Smooth muscle cell (in vitro differentiated cells): Measurements from ENCODE around the gene DHRS2. TPM values are rescaled to one million over a fixed set of nuclear protein-coding genes. Genes with fewer than 3 reads are reported as not detected.
"Not testable (repeated sequence)": the region's sequence is repeated elsewhere in the genome, so short reads cannot be mapped to it uniquely, and the experiment has no call there.

Source experiments
- DNase-seq: peaks from one replicate; lab custom pipeline; 2025; ENCODE audit not compliant: unreplicated experiment; lab: John Stamatoyannopoulos, UW
- H2AFZ ChIP-seq: fragments of 200-600 bp; sonication (generic); 2 replicates; pipeline ENCODE4 v1.6.0; 2016; ENCODE audit warnings: antibody characterized with exemption, low read depth, mild to moderate bottlenecking
- H3F3A ChIP-seq: fragments of 200-600 bp; sonication (generic); 2 replicates; pipeline ENCODE4 v1.6.0; 2017; ENCODE audit warnings: antibody characterized with exemption, low read depth
- H3K27ac ChIP-seq: fragments of 200-600 bp; sonication (generic); 2 replicates; pipeline ENCODE4 v1.5.1; 2016; ENCODE audit warnings: low read depth, mild to moderate bottlenecking
- H3K27me3 ChIP-seq: fragments of 200-600 bp; sonication (generic); 2 replicates; pipeline ENCODE4 v1.6.1; 2016; ENCODE audit warnings: low read depth, mild to moderate bottlenecking
- H3K36me3 ChIP-seq: fragments of 200-600 bp; sonication (generic); 2 replicates; pipeline ENCODE4 v1.5.1; 2016; ENCODE audit warnings: low read depth
- H3K4me1 ChIP-seq: fragments of 200-600 bp; sonication (generic); 2 replicates; pipeline ENCODE4 v1.5.1; 2016; ENCODE audit warnings: low read depth
- H3K4me2 ChIP-seq: fragments of 200-600 bp; sonication (generic); 2 replicates; pipeline ENCODE4 v1.6.0; 2016; ENCODE audit warnings: mild to moderate bottlenecking
- H3K4me3 ChIP-seq: fragments of 200-600 bp; sonication (generic); 2 replicates; pipeline ENCODE4 v1.5.1; 2016; ENCODE audit warnings: mild to moderate bottlenecking
- H3K79me2 ChIP-seq: fragments of 200-600 bp; sonication (generic); 2 replicates; pipeline ENCODE4 v1.6.0; 2016; ENCODE audit warnings: low read depth, mild to moderate bottlenecking
- H3K9ac ChIP-seq: fragments of 200-600 bp; sonication (generic); 2 replicates; pipeline ENCODE4 v1.6.0; 2016; ENCODE audit warnings: low read depth
- H3K9me3 ChIP-seq: fragments of 200-600 bp; sonication (generic); replicated peaks from 2 replicates; pipeline ENCODE4 v1.5.1; 2016; ENCODE audit warnings: low read depth
- H4K20me1 ChIP-seq: fragments of 200-600 bp; sonication (generic); 2 replicates; pipeline ENCODE4 v1.6.0; 2016; ENCODE audit warnings: low read depth
- CTCF ChIP-seq: fragments of 200-600 bp; sonication (generic); IDR thresholded peaks from 2 replicates; pipeline ENCODE4 v1.5.1; 2017; ENCODE audit warnings: borderline replicate concordance, mild to moderate bottlenecking, antibody characterized with exemption; ENCODE audit not compliant: insufficient read depth, poor library complexity, severe bottlenecking
- WGBS: methylation state at CpG from one replicate; pipeline ENCODE4 v1.1.7; 2016; ENCODE audit warnings: low lambda C conversion rate; 5-methylcytosine and 5-hydroxymethylcytosine counted together
- polyA plus RNA-seq: library from polyadenylated mRNA; unstranded; fragments of >200 nt; fragmentation: Nextera tagmentation; extraction: Ambion mirVana; gene quantifications from 2 replicates; pipeline ENCODE4 v1.2.1, GENCODE V29; 2016
- total RNA-seq: library from RNA; depleted of rRNA; stranded (reverse); fragments of >200 nt; gene quantifications from 2 replicates; pipeline ENCODE4 v1.2.3, GENCODE V29; 2014

Gene DHRS2
- total and polyA plus RNA-seq, 2 experiments from 2014 or later, result 0.36 to 1.4 TPM

GRCh38 chr14:23631702-23632460 lies 4.3 kb upstream of the DHRS2 start:
- no peaks in the 10 kb centered on the region for H3K9me3 ChIP-seq
- H3K4me1 ChIP-seq, result peaks cover 4% of the 10 kb centered on the region
- no peak overlapping the region for H3K27ac ChIP-seq
- 30% methylated on average over 8 of the region's 8 CpGs for WGBS
- H3K4me2 ChIP-seq, result peak overlapping the region; percentile 62
- H3K4me3 ChIP-seq, result peak overlapping the region; percentile 15
- no peaks in the 10 kb centered on the region for H3K27me3 ChIP-seq
- no peaks in the 10 kb centered on the region for H3K79me2 ChIP-seq
- peak; percentile 86 for TF ChIP-seq CTCF
- H4K20me1 ChIP-seq, result no peaks in the 10 kb centered on the region
- H3F3A ChIP-seq, result no peaks in the 10 kb centered on the region
- DNase-seq, result peak; percentile 44
- H3K9ac ChIP-seq, result no peak overlapping the region
- no peaks in the 10 kb centered on the region for H3K36me3 ChIP-seq
- peak overlapping the region; percentile 74 for H2AFZ ChIP-seq

- Histone ChIP-seq H3K4me3 (no peak overlapping the region), H3K4me1 (peaks cover 4% of the 10 kb centered on the region), H3K27me3 (no peaks in the 10 kb centered on the region), H3K79me2 (no peaks in the 10 kb centered on the region), H2AFZ (peak overlapping the region; percentile 74), H3K9ac (no peak overlapping the region), H4K20me1 (no peaks in the 10 kb centered on the region), H3K27ac (no peak overlapping the region), H3K36me3 (no peaks in the 10 kb centered on the region), H3K4me2 (peak overlapping the region; percentile 62), H3K9me3 (no peaks in the 10 kb centered on the region), H3F3A (no peaks in the 10 kb centered on the region)
- DNase-seq, result no peak
- TF ChIP-seq CTCF, result no peak
- 66% methylated on average over 4 of the region's 4 CpGs for WGBS
These were observed 3.6 kb upstream of the DHRS2 start for GRCh38 chr14:23632461-23633159.

- H3F3A ChIP-seq, result no peaks in the 10 kb centered on the region
- H3K9me3 ChIP-seq, result no peaks in the 10 kb centered on the region
- no peaks in the 10 kb centered on the region for H3K27me3 ChIP-seq
- H3K79me2 ChIP-seq, result no peaks in the 10 kb centered on the region
- no peak overlapping the region for H3K27ac ChIP-seq
- no peak overlapping the region for H2AFZ ChIP-seq
- no peak overlapping the region for H3K9ac ChIP-seq
- WGBS, result 59% methylated on average over 4 of the region's 4 CpGs
- TF ChIP-seq CTCF, result no peak
- H4K20me1 ChIP-seq, result no peaks in the 10 kb centered on the region
- peaks cover 4% of the 10 kb centered on the region for H3K4me1 ChIP-seq
- no peaks in the 10 kb centered on the region for H3K36me3 ChIP-seq
- H3K4me2 ChIP-seq, result no peak overlapping the region
- H3K4me3 ChIP-seq, result no peak overlapping the region
- DNase-seq, result no peak
These were observed 2.9 kb upstream of the DHRS2 start for GRCh38 chr14:23633160-23633701.

GRCh38 chr14:23634698-23635412 lies 1.3 kb upstream of the DHRS2 start:
- WGBS, result 82% methylated on average over 5 of the region's 5 CpGs
- not testable (repeated sequence) for H3K27ac ChIP-seq, H3K9me3 ChIP-seq, H3K79me2 ChIP-seq, H3F3A ChIP-seq, H3K27me3 ChIP-seq, H3K36me3 ChIP-seq, DNase-seq, H3K4me2 ChIP-seq, H3K9ac ChIP-seq, H3K4me1 ChIP-seq, H4K20me1 ChIP-seq, H2AFZ ChIP-seq, H3K4me3 ChIP-seq

GRCh38 chr14:23637312-23637654 lies 1.1 kb downstream of the DHRS2 start:
- not testable (repeated sequence) for H3K36me3 ChIP-seq, H4K20me1 ChIP-seq, H3K4me2 ChIP-seq, H3K79me2 ChIP-seq, H3K9ac ChIP-seq, H3K27me3 ChIP-seq, H2AFZ ChIP-seq, H3K4me1 ChIP-seq, H3K4me3 ChIP-seq, DNase-seq, H3K27ac ChIP-seq, H3F3A ChIP-seq, H3K9me3 ChIP-seq
- 82% methylated on average over 4 of the region's 4 CpGs for WGBS
